Kidney epithelial cell (primary cell): ENCODE measurements around the gene CUL9. TPM values are rescaled to one million over a fixed set of nuclear protein-coding genes. Genes with fewer than 3 reads are reported as not detected.

Source experiments
- DNase-seq: peaks from one replicate; pipeline ENCODE4 v3.0.0-alpha.2; 2010; ENCODE audit warnings: low read depth
- H3K27me3 ChIP-seq: 2 replicates; pipeline ENCODE4 v1.6.0; 2011; ENCODE audit warnings: low read length; ENCODE audit not compliant: control insufficient read depth, insufficient read depth
- H3K36me3 ChIP-seq: 2 replicates; pipeline ENCODE4 v1.5.1; 2011; ENCODE audit warnings: low read length; ENCODE audit not compliant: control insufficient read depth, insufficient read depth
- H3K4me3 ChIP-seq: 2 replicates; pipeline ENCODE4 v1.5.1; 2011; ENCODE audit warnings: low read depth, mild to moderate bottlenecking, control low read depth, low read length
- CTCF ChIP-seq: IDR thresholded peaks from 2 replicates; pipeline ENCODE4 v1.5.1; 2011; ENCODE audit warnings: mild to moderate bottlenecking, moderate library complexity, low read length, control low read depth, inconsistent platforms; ENCODE audit not compliant: insufficient read depth, poor library complexity, severe bottlenecking
- total RNA-seq: library from RNA; depleted of rRNA; stranded (reverse); fragments of >200 nt; gene quantifications from 2 replicates; pipeline ENCODE4 v1.2.3, GENCODE V29; 2015

The CUL9 gene
- total RNA-seq, 1 donor from 2014 or later, result 41.1 TPM

GRCh38 chr6:43187821-43188220 is 5.8 kb downstream of the CUL9 start:
- no peak for DNase-seq
- no peaks in the 10 kb centered on the region for H3K27me3 ChIP-seq
- TF ChIP-seq CTCF, result no peak
- no peak overlapping the region for H3K4me3 ChIP-seq
- peaks cover 3% of the 10 kb centered on the region for H3K36me3 ChIP-seq

- DNase-seq, result no peak
- no peak overlapping the region for H3K4me3 ChIP-seq
- no peak for TF ChIP-seq CTCF
- H3K27me3 ChIP-seq, result no peaks in the 10 kb centered on the region
- peaks cover 3% of the 10 kb centered on the region for H3K36me3 ChIP-seq
Observed at GRCh38 chr6:43188426-43188825, 6.4 kb downstream of the CUL9 start.

- no peak for DNase-seq
- no peak for TF ChIP-seq CTCF
- no peak overlapping the region for H3K4me3 ChIP-seq
- H3K27me3 ChIP-seq, result no peaks in the 10 kb centered on the region
- H3K36me3 ChIP-seq, result peaks cover 3% of the 10 kb centered on the region
Observed at GRCh38 chr6:43189776-43190304, 7.8 kb downstream of the CUL9 start.

GRCh38 chr6:43192911-43193310 is 10.9 kb downstream of the CUL9 start:
- no peak for TF ChIP-seq CTCF
- no peak for DNase-seq
- Histone ChIP-seq H3K4me3 (no peak overlapping the region), H3K27me3 (no peaks in the 10 kb centered on the region), H3K36me3 (no peaks in the 10 kb centered on the region)

GRCh38 chr6:43193929-43194328 is 11.9 kb downstream of the CUL9 start:
- H3K4me3 ChIP-seq, result no peak overlapping the region
- H3K36me3 ChIP-seq, result no peaks in the 10 kb centered on the region
- DNase-seq, result no peak
- H3K27me3 ChIP-seq, result no peaks in the 10 kb centered on the region
- no peak for TF ChIP-seq CTCF

GRCh38 chr6:43196337-43196736 is 14.3 kb downstream of the CUL9 start:
- DNase-seq, result no peak
- Histone ChIP-seq H3K27me3 (no peaks in the 10 kb centered on the region), H3K36me3 (no peaks in the 10 kb centered on the region), H3K4me3 (no peak overlapping the region)
- TF ChIP-seq CTCF, result no peak
